H1 (cell line): Measurements from ENCODE around the gene RNF220. TPM values are rescaled to one million over a fixed set of nuclear protein-coding genes. Genes with fewer than 3 reads are reported as not detected.

Experiments
- CTCF ChIA-PET: fragments of 300-600 bp; sonication (Branson Sonifier 250); formaldehyde crosslinking; loops from one replicate; lab custom pipeline; 2021; ENCODE audit not compliant: partially characterized antibody; lab: Charles Lee
- POLR2A ChIA-PET: fragments of 300-600 bp; sonication (Branson Sonifier 250); formaldehyde crosslinking; loops from one replicate; lab custom pipeline; 2021; ENCODE audit warnings: inconsistent platforms; ENCODE audit not compliant: partially characterized antibody; lab: Charles Lee
- DNase-seq, 2 experiments: peaks; one replicate each; pipeline versions ENCODE4 v3.0.0 to v3.0.0-alpha.2; 2010 to 2022; ENCODE audit warnings: low spot score in 2 of 2, low read depth in 1 of 2, mixed read lengths in 1 of 2
- FAIRE-seq: peaks from 2 replicates; lab custom pipeline; 2011; peaks lifted over from hg19 to GRCh38; lab: Jason Lieb, UNC
- H2AFZ ChIP-seq: 2 replicates; pipeline ENCODE4 v1.8.1; 2012; ENCODE audit warnings: low read length, inconsistent platforms
- H2AK5ac ChIP-seq: 2 replicates; pipeline ENCODE4 v1.6.1; 2013; ENCODE audit warnings: low read depth, low read length
- H2BK120ac ChIP-seq: replicated peaks from 2 replicates; pipeline ENCODE3; 2013; ENCODE audit warnings: low read depth, low read length, inconsistent platforms
- H2BK12ac ChIP-seq: 2 replicates; pipeline ENCODE4 v1.6.1; 2013; ENCODE audit warnings: low read depth, low read length
- H2BK15ac ChIP-seq: 2 replicates; pipeline ENCODE4 v1.6.1; 2013; ENCODE audit warnings: low read length
- H2BK20ac ChIP-seq: 2 replicates; pipeline ENCODE4 v1.6.1; 2013; ENCODE audit warnings: low read length
- H2BK5ac ChIP-seq: 2 replicates; pipeline ENCODE4 v1.6.1; 2013; ENCODE audit warnings: low read depth, low read length
- H3K14ac ChIP-seq: 2 replicates; pipeline ENCODE4 v1.6.1; 2013; ENCODE audit warnings: inconsistent platforms; ENCODE audit not compliant: insufficient read length
- H3K18ac ChIP-seq: 2 replicates; pipeline ENCODE4 v1.6.1; 2013; ENCODE audit warnings: low read length; ENCODE audit errors: extremely low read depth
- H3K23ac ChIP-seq: 2 replicates; pipeline ENCODE4 v1.6.1; 2013; ENCODE audit warnings: inconsistent platforms; ENCODE audit not compliant: insufficient read length
- H3K23me2 ChIP-seq: 2 replicates; pipeline ENCODE4 v1.6.1; 2013; ENCODE audit warnings: low read depth, low read length
- H3K27ac ChIP-seq: 2 replicates; pipeline ENCODE4 v1.6.1; 2011; ENCODE audit warnings: low read depth, low read length, inconsistent platforms
- H3K27me3 ChIP-seq, 4 experiments: replicated peaks in 1 of 4; 1 replicate in 1 of 4; 2 replicates in 3 of 4; pipeline versions ENCODE4 v1.6.1 to v1.8.1; 2011 to 2013; ENCODE audit warnings: low read length in 3 of 4, mild to moderate bottlenecking in 3 of 4, inconsistent platforms in 2 of 4, mixed read lengths in 2 of 4, moderate library complexity in 1 of 4; ENCODE audit not compliant: control insufficient read depth in 3 of 4, insufficient read depth in 3 of 4; ENCODE audit errors: extremely low read depth in 1 of 4
- H3K36me3 ChIP-seq, 4 experiments: 2 replicates each; pipeline versions ENCODE4 v1.6.1 to v1.8.1; 2011 to 2013; ENCODE audit warnings: mild to moderate bottlenecking in 4 of 4, low read length in 3 of 4, moderate library complexity in 2 of 4, control low read depth in 1 of 4, inconsistent platforms in 1 of 4; ENCODE audit not compliant: insufficient read depth in 4 of 4, control insufficient read depth in 2 of 4
- H3K4ac ChIP-seq: replicated peaks from 2 replicates; pipeline ENCODE3; 2013; ENCODE audit warnings: low read length, low read depth, mixed read lengths, inconsistent platforms; ENCODE audit not compliant: insufficient read length
- H3K4me1 ChIP-seq, 4 experiments: replicated peaks in 1 of 4; 1 replicate in 1 of 4; 2 replicates in 3 of 4; pipeline versions ENCODE4 v1.6.1 to v1.8.1; 2011 to 2013; ENCODE audit warnings: low read length in 3 of 4, inconsistent platforms in 2 of 4, mixed read lengths in 1 of 4; ENCODE audit not compliant: insufficient read depth in 4 of 4, control insufficient read depth in 3 of 4
- H3K4me2 ChIP-seq, 2 experiments: 2 replicates each; pipeline versions ENCODE4 v1.6.1 to v1.8.1; 2011 to 2013; ENCODE audit warnings: low read depth in 2 of 2, low read length in 2 of 2, control low read depth in 1 of 2, inconsistent platforms in 1 of 2, mild to moderate bottlenecking in 1 of 2; ENCODE audit not compliant: insufficient read depth in 1 of 2
- H3K4me3 ChIP-seq, 4 experiments: fragments of 200-600, 300-600 bp in 1 of 4; sonication (generic), shearing (Covaris generic), sonication (Bioruptor Twin) in 1 of 4; 2 replicates each; pipeline versions ENCODE4 v1.5.1 to v1.8.1; 2011 to 2016; ENCODE audit warnings: low read length in 4 of 4, low read depth in 3 of 4, control low read depth in 2 of 4, inconsistent platforms in 2 of 4, mild to moderate bottlenecking in 2 of 4, mixed read lengths in 1 of 4, moderate library complexity in 1 of 4; ENCODE audit not compliant: insufficient read depth in 2 of 4; ENCODE audit errors: extremely low read depth in 1 of 4
- H3K56ac ChIP-seq: replicated peaks from 2 replicates; pipeline ENCODE3; 2013; ENCODE audit warnings: low read depth, mild to moderate bottlenecking, mixed read lengths, low read length, inconsistent platforms; ENCODE audit not compliant: insufficient read length
- H3K79me1 ChIP-seq: 2 replicates; pipeline ENCODE4 v1.6.1; 2013; ENCODE audit warnings: low read depth, low read length, control low read depth
- H3K79me2 ChIP-seq, 2 experiments: 2 replicates each; pipeline versions ENCODE4 v1.6.1 to v1.8.1; 2012 to 2013; ENCODE audit warnings: low read length in 2 of 2, mild to moderate bottlenecking in 2 of 2, inconsistent platforms in 1 of 2; ENCODE audit not compliant: insufficient read depth in 2 of 2, control insufficient read depth in 1 of 2
- H3K9ac ChIP-seq, 4 experiments: replicated peaks in 1 of 4; 1 replicate in 1 of 4; 2 replicates in 3 of 4; pipeline versions ENCODE4 v1.6.1 to v1.8.1; 2011 to 2013; ENCODE audit warnings: low read depth in 3 of 4, low read length in 3 of 4, control low read depth in 2 of 4, mild to moderate bottlenecking in 2 of 4, moderate library complexity in 2 of 4, inconsistent platforms in 1 of 4; ENCODE audit errors: extremely low read depth in 1 of 4
- H3K9me3 ChIP-seq, 2 experiments: 2 replicates each; pipeline versions ENCODE4 v1.6.1 to v1.8.1; 2012 to 2013; ENCODE audit warnings: mild to moderate bottlenecking in 2 of 2, moderate library complexity in 2 of 2, control low read depth in 1 of 2, inconsistent platforms in 1 of 2, low read depth in 1 of 2, low read length in 1 of 2, mixed read lengths in 1 of 2; ENCODE audit not compliant: insufficient read depth in 2 of 2
- H4K20me1 ChIP-seq, 2 experiments: replicated peaks in 1 of 2; 2 replicates each; pipeline versions ENCODE3 to v1.8.1; 2011 to 2013; ENCODE audit warnings: inconsistent platforms in 2 of 2, low read length in 2 of 2, mild to moderate bottlenecking in 1 of 2; ENCODE audit not compliant: insufficient read depth in 2 of 2, control insufficient read depth in 1 of 2
- H4K5ac ChIP-seq: 2 replicates; pipeline ENCODE4 v1.6.1; 2013; ENCODE audit warnings: low read length, low read depth, mixed read lengths, inconsistent platforms; ENCODE audit not compliant: insufficient read length
- H4K8ac ChIP-seq: 2 replicates; pipeline ENCODE4 v1.8.0; 2013; ENCODE audit warnings: mild to moderate bottlenecking, moderate library complexity, low read length, inconsistent platforms; ENCODE audit not compliant: insufficient read depth; ENCODE audit errors: extremely low read depth
- H4K91ac ChIP-seq: replicated peaks from 2 replicates; pipeline ENCODE3; 2013; ENCODE audit warnings: low read length, mixed read lengths, inconsistent platforms; ENCODE audit not compliant: insufficient read length
- GABPA ChIP-seq: IDR thresholded peaks from 2 replicates; pipeline ENCODE4 v1.6.1; 2011; ENCODE audit warnings: mild to moderate bottlenecking, low read length, moderate library complexity, borderline replicate concordance; ENCODE audit not compliant: insufficient read depth
- WGBS, 2 experiments: shearing (Covaris generic) in 1 of 2; methylation state at CpG; one replicate each; pipeline versions ENCODE4 v1.1.6 to v1.1.7; 2013 to 2015; ENCODE audit warnings: low lambda C conversion rate in 2 of 2, mixed read lengths in 2 of 2, inconsistent platforms in 1 of 2, low coverage in 1 of 2, missing lambda C conversion rate in 1 of 2; ENCODE audit not compliant: insufficient replicate concordance in 2 of 2, insufficient coverage in 1 of 2, insufficient read length in 1 of 2; ENCODE audit errors: extremely low coverage in 1 of 2, missing lambda C conversion rate in 1 of 2; 5-methylcytosine and 5-hydroxymethylcytosine counted together
- polyA plus RNA-seq, 7 experiments: library from polyadenylated mRNA; depleted of rRNA in 3 of 7; stranded (reverse) in 5 of 7; unstranded in 2 of 7; fragments of >200 nt in 5 of 7; fragments of 200-250 nt in 2 of 7; gene quantifications; 1 replicate in 5 of 7; 2 replicates in 1 of 7; 4 replicates in 1 of 7; pipeline versions ENCODE4 v1.2.1 to v1.2.3, GENCODE V29; 2011 to 2013; ENCODE audit warnings: missing spikeins in 2 of 7, mixed read lengths in 2 of 7
- total RNA-seq: library from RNA; stranded (reverse); fragmentation: NEBNext Ultra II Directional; extraction: Animal tissue kit (Norgen Biotek cat#: 25700); gene quantifications from 2 replicates; pipeline ENCODE4 v1.2.1, GENCODE V29; 2021

RNF220 gene
- total and polyA plus RNA-seq, 2 of the 8 experiments (the other 6 are each of a cell fraction or from before 2014, with no cell fraction given): 123 to 160 TPM

DNA sequence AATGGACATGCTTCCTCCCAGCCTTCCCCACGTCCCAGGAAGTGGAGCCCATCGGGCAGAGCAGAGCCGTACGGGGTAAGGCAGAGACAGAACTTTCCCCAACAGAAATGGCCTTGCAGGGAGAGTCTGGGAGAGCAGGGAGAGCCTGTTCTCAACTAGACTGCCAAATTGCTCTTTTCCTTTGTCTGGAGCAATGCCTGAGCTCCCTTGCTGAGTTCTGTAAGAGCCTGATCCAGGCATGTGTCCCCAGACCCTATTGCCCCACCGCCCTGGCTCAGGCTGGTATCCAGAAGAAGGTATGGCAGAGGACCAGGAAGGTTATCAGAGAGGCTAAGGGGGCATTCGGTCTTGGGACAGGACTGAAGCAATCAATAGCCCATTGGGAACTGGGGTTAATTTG is 189.3 kb downstream of the RNF220 start:
- CTCF ChIA-PET: interaction anchor here (0.7 to 8.0 kb wide), 65 partner anchors 10 to 503 kb away, joined by 3 to 112 read pairs (median 5); partner anchors contain the start of gene RNU5D-1

More for the DNA sequence above, 189.3 kb downstream of the RNF220 start:
- H3K79me1 ChIP-seq: peaks cover 3% of the 10 kb centered on the region; the same call in 1 of the 2 replicates
- POLR2A ChIA-PET: interaction anchor here (1.1 to 1.4 kb wide), 4 partner anchors 15 to 190 kb away, joined by 3 to 4 read pairs (median 3); partner anchors contain the start of gene RNU5D-1
- no peak overlapping the region for H3K14ac ChIP-seq
- no peak overlapping the region for H2AFZ ChIP-seq
- H4K91ac ChIP-seq: no peak overlapping the region
- no peak overlapping the region for H3K56ac ChIP-seq
- H2BK15ac ChIP-seq: peak overlapping the region; percentile 97; the same call in 1 of the 2 replicates
- no peaks in the 10 kb centered on the region for H3K9me3 ChIP-seq
- peak overlapping the region; percentile 73 for H3K18ac ChIP-seq
- H3K36me3 ChIP-seq: no peaks in the 10 kb centered on the region
- no peaks in the 10 kb centered on the region for H4K20me1 ChIP-seq
- H4K5ac ChIP-seq: no peak overlapping the region
- no peaks in the 10 kb centered on the region for H3K79me2 ChIP-seq
- H2BK120ac ChIP-seq: no peak overlapping the region
- H3K23ac ChIP-seq: no peak overlapping the region
- no peak overlapping the region for H3K27ac ChIP-seq
- WGBS, 2 experiments: 86% methylated on average over 6 of the region's 6 CpGs; no CpG with 5 or more reads in 1 of the 2 experiments
- H3K23me2 ChIP-seq: peaks cover 3% of the 10 kb centered on the region; the same call in 1 of the 2 replicates
- H2BK12ac ChIP-seq: peak overlapping the region; percentile 71; the same call in 1 of the 2 replicates
- no peak overlapping the region for H3K4me3 ChIP-seq
- no peak overlapping the region for H3K9ac ChIP-seq
- H3K4me1 ChIP-seq: peaks cover 12 to 23% (median 19%) of the 10 kb centered on the region in 4 experiments
- no peak overlapping the region for H4K8ac ChIP-seq
- TF ChIP-seq GABPA: no peak
- peak overlapping the region; percentile 84; the same call in 1 of the 2 replicates for H2AK5ac ChIP-seq
- H3K4me2 ChIP-seq: no peak overlapping the region; a peak in 1 of 4 replicates
- no peak overlapping the region for H3K4ac ChIP-seq
- no peaks in the 10 kb centered on the region for H3K27me3 ChIP-seq
- DNase-seq (no peak), FAIRE-seq (no peak)
- H2BK20ac ChIP-seq: peak overlapping the region; percentile 86; the same call in 1 of the 2 replicates
- H2BK5ac ChIP-seq: peak overlapping the region; percentile 47; the same call in 1 of the 2 replicates
